Hepatocyte (in vitro differentiated cells): ENCODE results near the gene KRT76.

Experiments
- CTCF ChIP-seq: fragments of 200-600 bp; sonication (generic); IDR thresholded peaks from 2 replicates; pipeline ENCODE4 v1.5.1; 2016; ENCODE audit warnings: antibody characterized with exemption, mild to moderate bottlenecking; ENCODE audit not compliant: poor library complexity
- EZH2 ChIP-seq: fragments of 200-600 bp; sonication (generic); IDR thresholded peaks from 2 replicates; pipeline ENCODE4 v1.6.1; 2016; ENCODE audit warnings: antibody characterized with exemption, mild to moderate bottlenecking, borderline replicate concordance
- EZH2phosphoT487 ChIP-seq: fragments of 200-600 bp; sonication (generic); IDR thresholded peaks from one replicate; pipeline ENCODE4 v1.6.1; 2018; ENCODE audit warnings: antibody characterized with exemption, mild to moderate bottlenecking, low read depth, moderate library complexity; ENCODE audit not compliant: unreplicated experiment, severe bottlenecking

- TF ChIP-seq CTCF (no peak), EZH2phosphoT487 (no peak), EZH2 (no peak)
Measured at GRCh38 chr12:52788876-52789636, 11.9 kb upstream of the KRT76 start.
